Activated T-cell treated with anti-CD3 and anti-CD28 coated beads for 4 hours (primary cell): ENCODE results near the gene ADGRL2.

Experiments
- DNase-seq: peaks from one replicate; pipeline ENCODE4 v3.0.0-alpha.2; 2020

The ADGRL2 gene

DNA sequence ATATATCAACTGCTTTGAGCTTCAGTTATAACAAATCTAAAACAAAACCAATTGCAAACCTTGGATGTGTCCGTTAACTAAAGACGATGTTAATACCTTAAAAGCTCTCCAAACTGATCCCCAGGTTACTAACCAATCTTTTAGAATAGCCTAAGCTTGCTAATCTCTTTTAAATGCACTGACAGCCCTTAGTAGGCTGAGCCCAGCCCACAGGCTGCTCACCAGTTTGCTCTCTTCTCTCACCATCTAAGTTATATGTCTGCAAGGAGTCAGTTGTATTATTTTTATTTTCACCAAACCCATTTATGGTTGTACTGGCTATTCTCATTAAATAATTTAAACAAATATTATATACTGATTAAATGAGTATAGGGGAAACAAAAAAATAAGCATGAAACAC is 199.5 kb downstream of the ADGRL2 start:
- no peak for DNase-seq

GRCh38 chr1:82001345-82001744 is 200.6 kb downstream of the ADGRL2 start:
- DNase-seq: no peak

- DNase-seq: no peak
These were observed 207.1 kb downstream of the ADGRL2 start for GRCh38 chr1:82007804-82008203.

DNA sequence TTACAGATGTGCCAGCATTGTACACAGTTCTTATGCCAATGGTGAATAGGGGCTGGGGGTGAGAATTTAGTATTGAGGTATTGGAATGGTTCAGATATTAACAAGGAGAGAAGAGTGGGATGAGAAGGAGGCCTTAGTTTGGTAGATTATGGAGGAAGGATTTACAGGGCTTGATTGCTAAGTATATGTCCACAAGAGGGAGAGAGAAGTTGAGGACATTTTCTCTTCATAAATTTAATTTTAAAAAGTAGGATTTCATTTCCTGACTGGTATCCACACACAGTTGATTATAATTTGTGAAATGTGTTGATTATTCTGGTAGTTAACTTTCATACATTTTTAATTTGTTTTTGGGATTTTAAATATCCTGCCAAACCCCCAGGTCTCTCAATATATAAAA is 213.0 kb downstream of the ADGRL2 start:
- DNase-seq: no peak

GRCh38 chr1:82015444-82015843 is 214.7 kb downstream of the ADGRL2 start:
- no peak for DNase-seq

- no peak for DNase-seq
These were observed 217.6 kb downstream of the ADGRL2 start for GRCh38 chr1:82018319-82018718.

- DNase-seq: no peak
These were observed 218.8 kb downstream of the ADGRL2 start for GRCh38 chr1:82019508-82019907.

DNA sequence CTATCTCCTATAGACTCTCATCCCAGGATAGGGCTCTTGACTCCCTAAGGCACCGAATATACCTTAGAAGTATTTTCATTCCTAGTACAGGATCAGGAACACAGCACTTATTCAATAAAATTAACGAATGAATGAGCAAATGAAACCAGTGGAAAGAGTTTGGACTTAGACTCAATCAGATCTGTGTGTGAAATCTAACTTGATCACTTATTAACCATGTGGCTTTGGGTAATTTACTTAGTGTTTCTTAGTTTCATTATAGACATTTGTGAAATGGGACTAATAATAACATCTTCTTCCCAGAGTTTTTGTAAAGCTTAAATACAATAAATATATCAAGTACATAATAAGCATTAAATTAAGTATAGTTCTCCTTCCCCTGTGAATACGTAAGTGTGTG is 230.1 kb downstream of the ADGRL2 start:
- no peak for DNase-seq

DNA sequence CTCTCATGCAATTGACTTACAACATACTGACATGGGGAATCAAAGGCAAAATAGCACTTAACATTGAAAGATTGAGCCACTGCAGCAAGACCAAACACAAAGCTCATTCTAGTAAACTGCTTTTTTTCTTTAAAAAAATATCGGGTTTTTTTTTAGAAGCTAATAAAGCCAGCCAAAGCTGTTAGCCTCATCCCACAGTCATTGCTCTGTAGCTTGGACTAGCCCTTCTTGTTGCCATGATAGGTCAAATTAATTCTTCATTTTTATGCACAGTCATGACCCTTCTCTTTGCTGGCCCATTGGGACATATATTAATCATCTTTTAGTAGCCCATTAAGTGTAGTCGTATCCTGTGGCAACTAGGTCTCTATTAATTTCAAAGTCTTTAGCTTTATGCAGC is 231.3 kb downstream of the ADGRL2 start:
- DNase-seq: no peak

GRCh38 chr1:82034812-82035211 is 234.1 kb downstream of the ADGRL2 start:
- DNase-seq: no peak
